Measurements from ENCODE around the gene ZC3H18. TPM values are rescaled to one million over a fixed set of nuclear protein-coding genes. Genes with fewer than 3 reads are reported as not detected.
"Not testable (repeated sequence)": the region's sequence is repeated elsewhere in the genome, so short reads cannot be mapped to it uniquely, and the experiment has no call there.

The ZC3H18 gene
- total RNA-seq, 1 experiment from 2014 or later = 20.4 TPM

DNA sequence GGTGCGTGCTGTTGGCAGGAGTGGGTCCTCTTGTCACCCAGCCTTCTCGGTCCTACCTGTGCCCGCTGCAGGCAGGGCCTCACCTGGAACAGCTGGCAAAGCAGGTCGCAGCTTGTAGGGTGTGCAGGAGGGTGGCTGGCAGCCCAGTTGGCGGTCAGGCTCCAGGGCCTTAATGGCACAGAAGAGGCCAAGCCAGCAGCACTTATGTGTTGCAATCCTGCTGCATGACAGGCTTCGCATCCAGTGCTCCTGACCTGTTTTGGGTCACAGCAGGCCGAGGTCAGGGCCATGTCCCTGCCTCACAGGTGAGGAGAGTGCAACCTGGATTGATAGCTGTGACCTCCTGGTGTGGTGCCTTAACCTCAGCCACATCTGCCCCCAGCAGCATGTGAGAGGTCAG is 31.9 kb downstream of the ZC3H18 start:
- DNase-seq (ENCODE audit: low read depth) = no peak

DNA sequence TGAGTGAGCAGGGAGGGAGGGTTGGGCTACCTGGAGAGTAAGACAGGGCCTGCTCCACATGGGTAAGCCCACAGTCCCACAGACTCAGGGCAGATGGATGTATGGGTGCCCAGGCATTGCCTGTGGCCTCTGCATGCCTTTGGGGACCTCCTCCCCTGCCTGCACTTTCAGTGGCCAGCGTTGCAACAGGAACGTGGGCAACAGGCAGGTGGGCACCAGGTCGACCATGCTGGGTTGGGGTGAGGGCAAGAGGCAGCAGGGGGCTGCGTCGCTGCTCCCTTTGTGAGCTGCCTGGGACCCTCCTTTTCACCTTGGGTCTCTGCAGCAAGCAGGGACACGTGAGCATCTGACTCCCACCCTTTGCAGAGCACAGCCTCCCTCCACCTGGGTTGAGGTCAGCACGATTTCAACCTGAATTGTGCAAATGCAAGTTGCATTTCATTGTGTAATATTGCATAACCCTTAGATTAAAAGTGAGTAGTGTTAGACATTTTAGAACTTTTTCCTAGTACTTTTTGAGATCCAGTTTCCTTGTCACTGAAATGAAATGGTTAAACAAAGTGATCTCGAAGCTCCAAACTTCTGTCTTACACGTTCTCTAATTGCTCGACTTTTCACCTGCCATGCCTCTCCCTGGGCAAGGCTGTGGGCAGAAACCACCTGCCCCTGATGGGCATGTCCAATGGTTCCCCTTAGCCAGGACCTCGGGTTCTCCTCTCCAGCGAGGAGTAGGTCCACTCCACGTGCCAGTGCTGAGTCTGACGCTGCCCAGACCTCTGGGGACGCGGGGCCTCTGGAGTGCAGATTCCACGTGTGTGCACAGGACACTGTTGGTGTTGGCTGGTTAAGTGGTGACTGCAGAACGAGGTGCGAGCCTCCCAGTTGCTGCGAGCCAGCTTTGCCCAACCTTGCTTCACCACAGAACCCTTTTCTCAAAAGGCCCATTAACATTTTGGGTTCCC is 35.3 kb downstream of the ZC3H18 start:
- no peak for DNase-seq (ENCODE audit: low read depth)

DNA sequence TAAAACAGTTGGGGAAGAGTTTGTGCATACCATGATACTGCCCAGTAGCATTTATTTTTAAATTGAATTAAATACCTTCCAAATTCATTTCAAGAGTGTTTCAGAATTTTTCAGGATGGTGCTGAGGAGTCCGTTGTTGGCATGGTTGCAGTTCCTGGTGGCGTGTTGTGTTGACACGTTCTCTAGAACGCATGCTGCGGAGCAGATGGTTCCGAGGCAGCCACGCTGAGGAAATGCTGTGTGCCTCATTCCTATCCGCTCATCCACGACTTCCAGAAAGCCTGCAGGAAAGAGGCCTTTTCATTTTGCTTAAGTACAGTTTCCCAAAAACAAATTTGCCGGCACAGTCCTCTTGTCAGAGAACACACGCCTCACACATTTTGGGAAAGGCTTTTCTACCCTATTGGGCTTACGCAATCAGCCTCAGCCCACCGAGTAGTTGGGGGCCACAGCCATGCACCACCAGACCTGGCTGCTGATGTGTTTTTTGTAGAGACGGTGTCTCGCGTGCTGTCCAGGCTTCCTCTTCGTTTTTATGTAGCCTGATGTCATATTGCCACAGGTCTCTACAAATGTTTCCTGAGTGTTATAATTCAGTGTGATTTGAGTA is 36.0 kb downstream of the ZC3H18 start:
- no peak for DNase-seq (ENCODE audit: low read depth)

DNA sequence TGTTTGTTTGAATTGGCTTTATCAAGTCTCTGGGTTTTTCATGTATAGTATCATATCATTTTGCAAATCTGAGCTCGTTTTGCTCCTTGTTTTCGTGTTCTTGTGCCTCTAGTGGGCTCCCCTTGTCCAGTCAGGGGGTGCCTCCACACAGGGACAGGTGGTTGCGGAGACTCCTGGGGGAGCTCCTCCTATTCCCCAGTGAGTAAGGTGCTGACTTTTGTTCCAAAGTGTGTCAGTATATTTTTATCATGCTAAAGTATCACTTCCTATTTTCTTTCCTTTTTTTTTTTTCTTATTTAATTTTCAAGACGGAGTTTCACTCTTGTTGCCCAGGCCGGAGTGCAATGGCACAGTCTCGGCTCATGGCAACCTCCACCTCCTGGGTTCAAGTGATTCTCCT is 37.9 kb downstream of the ZC3H18 start:
- no peak for DNase-seq (ENCODE audit: low read depth)

DNA sequence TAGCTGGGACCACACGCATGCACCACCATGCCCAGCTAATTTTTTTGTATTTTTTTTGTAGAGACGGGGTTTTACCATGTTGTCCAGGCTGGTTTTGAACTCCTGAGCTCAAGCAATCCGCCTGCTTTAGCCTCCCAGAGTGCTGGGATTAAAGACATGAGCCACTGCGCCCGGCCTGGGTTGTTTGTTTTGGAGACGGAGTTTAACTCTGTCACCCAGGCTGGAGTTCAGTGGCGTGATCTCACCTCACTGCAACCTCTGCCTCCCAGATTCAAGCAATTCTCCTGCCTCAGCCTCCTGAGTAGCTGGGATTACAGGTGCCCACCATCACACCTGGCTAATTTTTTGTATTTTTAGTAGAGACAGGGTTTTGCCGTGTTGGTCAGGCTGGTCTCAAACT is 39.2 kb downstream of the ZC3H18 start:
- DNase-seq (ENCODE audit: low read depth) = not testable (repeated sequence)

DNA sequence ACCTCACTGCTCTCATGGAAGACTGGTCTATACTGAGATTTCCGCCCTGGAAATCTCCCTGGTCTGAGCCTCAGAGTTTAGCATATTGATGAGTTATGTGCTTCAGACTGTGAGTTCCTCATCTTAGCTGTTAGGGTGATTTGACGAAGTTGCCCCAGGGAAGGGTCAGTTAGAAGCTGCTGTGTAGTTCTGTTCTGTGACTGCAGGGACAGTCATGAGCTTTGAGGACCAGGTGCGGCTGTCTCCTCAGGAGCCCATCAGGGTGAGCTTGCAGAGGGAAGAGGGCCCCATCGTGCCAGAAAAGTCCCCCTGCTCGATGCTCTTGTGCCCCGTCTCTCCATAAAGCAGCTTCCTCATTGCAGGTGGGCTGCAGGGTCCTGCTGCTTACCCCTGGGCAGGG is 39.9 kb downstream of the ZC3H18 start:
- no peak for DNase-seq (ENCODE audit: low read depth)

DNA sequence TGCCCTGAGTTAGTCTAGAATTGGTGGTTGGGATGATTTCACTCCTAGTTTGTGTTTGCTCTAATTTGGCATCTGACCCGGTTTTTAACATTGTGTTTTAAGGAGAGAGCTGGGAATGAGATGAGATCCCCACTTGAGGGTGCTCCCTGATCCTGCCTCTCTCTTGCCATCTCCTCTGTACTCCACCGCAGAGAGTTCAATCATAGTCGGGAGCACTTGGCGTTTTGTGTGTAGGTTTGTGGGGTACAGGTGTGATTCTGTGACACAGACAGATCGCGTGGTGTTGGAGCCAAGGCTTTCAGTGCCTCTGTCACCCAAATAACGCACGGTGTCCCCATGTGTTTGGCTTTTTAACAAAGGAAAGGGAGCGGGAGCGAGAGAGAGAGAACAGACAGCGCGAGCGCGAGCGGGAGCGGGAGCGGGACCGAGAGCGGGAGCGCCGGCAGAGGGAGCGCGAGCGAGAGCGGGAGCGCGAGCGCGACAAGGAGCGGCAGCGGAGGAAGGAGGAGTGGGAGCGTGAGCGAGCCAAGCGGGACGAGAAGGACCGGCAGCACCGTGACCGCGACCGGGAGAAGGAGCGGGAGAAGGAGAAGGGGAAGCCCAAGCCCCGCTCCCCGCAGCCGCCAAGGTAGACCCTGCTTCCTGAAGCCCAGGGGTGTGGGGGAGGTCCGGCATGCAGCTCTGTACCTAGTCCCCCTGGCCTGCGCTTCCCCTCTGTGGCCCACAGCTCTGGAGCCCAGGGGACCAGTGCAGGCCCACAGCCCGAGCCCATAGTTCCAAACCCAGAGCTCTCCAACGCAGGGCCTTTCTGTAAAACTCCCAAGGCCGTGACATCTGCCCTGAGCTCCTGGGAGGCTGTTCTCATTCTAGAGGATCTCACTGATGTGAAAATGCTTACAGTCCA is 41.0 kb downstream of the ZC3H18 start:
- DNase-seq (ENCODE audit: low read depth) = no peak

DNA sequence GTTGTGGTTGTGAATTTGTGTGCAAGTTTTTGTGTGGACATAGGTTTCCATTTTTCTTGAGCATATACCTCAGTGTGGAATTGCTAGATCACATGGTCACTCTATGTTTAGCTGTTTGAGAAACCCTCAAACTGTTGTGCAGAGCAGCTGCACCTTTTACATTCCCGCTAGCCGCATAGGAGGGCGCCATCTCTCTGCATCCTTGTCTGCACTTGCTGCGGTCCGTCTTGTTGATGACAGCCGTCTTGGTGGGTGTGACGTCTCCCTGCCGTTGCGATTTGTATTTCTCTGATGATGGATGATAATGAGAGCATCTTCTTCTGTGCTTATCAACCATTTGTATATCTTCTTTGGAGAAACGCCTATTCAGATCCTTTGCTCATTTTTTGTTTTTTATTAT is 43.1 kb downstream of the ZC3H18 start:
- no peak for DNase-seq (ENCODE audit: low read depth)

DNA sequence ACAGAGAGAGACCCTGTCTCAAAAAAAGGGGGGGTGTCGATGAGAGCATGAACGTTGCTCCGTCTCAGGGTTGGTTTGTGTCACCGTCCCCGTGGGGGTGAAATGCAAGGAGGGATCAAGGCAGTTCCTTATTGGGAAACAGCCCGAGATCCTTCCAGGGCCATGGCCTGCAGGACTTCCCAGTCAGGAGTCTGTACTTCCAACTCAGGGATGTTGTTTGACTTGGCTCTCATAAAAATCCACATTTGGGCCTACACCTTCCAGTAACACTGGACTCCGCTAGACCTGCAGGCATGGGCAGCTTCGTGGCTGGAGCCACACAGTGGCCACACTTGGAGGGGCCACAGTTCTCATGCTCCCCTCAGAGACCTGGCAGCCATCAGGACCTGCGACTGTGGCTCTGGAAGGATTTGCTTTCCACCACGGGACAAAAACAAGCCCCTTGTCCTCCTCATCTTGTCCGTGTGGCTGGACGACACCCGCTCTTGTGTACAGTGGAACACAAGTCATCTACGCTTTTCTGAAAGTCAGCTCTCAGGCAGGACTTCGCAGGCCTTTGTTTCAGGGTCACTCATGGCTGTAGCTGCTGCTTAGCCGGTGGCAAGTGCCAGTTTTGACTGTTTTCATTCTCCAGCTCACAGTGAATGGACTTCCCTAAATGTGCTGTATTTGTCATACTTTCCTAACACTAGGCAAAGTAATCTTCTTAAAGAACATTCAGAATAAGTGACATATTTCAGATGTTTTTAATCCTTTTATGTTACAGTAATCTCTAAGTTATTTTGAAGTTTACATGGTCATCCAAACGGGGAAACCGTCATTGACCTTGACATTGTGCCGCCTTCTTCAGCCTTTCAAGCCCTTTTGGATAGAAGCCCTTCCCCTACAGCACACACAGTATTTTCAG is 44.0 kb downstream of the ZC3H18 start:
- no peak for DNase-seq (ENCODE audit: low read depth)

DNA sequence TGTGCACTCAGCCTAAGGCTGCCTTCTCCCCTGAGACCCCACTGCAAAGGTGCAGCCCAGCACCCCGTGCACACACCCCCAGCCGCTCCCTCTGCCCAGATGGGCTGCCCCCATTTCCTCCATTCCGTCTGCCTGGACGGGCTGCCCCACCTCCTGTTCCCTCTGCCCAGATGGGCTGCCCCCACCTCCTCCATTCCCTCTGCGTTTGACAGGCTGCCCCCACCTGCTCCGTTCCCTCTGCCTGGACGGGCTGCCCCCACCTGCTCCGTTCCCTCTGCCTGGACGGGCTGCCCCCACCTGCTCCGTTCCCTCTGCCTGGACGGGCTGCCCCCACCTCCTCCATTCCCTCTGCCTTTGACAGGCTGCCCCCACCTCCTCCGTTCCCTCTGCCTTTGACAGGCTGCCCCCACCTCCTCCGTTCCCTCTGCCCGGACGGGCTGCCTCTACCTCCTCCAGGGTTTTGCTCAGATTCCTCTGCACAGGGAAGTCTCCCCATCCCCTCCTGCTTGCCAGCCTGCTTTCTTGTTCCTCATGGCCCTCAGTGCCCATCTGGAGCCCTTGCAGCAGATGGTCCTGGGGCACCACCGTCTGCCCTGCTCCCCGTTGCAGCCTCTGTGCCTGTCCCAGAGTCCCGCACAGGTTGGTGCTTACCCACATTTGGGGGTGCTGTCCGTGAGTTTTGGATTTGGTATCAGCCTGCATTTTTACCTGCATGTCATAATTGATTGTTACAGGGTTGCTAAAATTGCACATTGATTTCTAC is 44.8 kb downstream of the ZC3H18 start:
- DNase-seq (ENCODE audit: low read depth) = no peak

DNA sequence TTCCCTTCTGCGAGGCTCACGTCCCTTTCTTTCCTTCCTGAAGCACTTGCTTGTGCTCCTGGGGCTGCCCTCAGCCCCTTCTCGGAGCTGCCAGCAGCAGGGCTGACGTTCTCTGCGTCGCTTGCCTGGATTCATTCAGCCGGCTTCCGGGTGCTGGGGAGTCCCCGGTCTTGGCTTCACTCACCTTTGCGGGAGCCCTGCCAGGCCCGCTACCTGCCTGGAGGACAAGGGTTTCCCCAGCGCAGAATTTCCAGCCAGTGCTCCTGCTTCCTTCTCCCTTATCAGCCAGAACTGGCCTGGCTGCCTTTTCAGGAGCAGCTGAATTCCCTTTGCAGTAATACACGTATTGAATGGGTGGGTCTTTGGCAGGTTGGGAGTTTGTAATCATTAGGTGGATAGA is 46.1 kb downstream of the ZC3H18 start:
- no peak for DNase-seq (ENCODE audit: low read depth)

DNA sequence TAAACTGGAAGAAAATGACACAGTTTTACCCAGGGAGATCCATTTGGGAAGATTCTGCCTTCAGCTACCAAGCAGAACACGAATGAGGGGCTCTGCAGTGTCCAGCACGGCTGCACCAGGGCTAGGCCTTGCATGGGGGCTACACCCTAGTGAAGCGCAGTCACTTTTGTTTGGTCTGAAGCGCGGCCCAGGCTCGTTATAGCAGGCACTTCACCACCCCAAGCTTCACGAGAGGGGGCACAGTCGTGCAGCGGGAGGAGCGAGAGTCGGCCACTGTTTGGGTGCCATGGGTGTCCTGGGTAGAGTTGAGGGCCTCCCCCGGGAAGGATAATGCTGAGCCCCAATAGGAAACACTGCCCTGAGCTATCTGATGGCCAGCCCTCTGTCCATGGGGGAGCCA is 46.5 kb downstream of the ZC3H18 start:
- DNase-seq (ENCODE audit: low read depth) = no peak

DNA sequence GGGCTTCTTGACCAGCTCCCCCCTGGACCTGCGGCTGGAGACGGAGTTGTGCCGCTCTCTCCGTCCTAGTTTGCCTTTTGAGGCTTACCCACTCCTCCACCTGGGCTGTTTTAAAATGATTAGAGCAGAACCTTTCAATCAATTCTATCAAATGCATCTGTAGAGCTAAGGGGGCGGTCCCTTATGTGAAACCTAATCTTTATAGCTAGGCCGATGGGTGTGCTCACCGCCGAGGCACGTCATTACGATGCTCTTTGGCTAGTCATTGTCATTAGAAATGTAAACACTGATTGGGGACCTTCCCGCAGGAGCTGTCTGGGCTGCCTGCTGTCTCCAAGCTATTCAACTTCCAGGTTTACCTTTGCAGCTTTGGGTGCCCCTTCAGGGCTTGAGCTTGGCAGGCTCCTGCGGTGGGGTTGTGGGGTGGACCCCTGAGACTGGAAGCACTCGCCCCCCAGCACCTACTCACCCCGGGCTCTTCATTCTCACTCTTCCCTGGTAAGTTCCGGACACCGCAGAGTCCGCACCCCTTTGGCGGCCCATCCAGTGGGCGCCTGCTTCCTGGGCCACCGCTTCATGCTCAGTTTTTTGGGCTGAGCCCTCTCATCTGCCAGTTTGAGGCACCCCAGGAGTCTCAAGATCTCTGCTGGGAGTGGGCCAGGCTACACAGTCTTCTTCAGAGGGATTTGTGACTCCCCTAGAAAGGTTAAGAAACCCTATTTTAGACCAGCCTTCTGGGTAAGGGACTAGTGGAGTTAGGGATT is 47.2 kb downstream of the ZC3H18 start:
- DNase-seq (ENCODE audit: low read depth) = no peak

DNA sequence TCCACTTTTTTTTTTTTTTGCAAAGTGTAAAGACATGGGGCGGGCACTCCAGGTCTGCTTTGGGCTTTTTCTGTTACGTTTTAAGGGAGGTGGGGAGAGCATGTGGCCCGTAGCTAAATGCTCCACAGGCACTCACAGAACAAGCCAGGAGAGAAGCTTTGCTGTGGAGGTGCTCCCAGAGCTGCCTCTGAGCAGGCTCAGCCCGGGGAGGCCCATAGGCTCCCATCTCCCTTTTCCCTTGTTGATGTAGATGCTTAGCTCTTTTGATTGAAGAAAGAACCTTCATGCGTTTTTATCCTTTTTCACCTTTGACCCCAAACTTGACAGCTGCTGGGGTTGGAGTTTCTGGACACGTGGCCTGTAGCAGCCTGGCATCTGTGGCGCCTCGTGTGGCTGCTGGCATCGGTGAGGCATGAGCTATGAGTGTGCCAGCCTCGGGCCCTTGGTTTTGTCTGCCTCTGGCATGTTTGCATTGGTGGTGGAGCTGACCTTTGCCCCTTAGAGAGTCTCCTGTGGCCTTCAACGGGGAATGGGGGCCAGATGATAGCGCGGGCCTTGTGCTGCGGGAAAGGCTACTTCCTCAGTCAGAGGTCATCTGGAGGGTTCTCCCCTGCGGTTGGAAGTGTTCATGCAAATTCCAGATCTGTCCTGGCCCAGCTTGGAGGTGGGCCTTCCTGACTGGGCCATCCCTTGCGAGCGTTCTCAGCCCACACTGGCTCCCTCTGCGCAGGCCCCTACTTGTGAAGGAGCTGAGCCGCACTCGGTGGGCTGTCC is 48.2 kb downstream of the ZC3H18 start:
- peak; percentile 23 for DNase-seq (ENCODE audit: low read depth)

DNA sequence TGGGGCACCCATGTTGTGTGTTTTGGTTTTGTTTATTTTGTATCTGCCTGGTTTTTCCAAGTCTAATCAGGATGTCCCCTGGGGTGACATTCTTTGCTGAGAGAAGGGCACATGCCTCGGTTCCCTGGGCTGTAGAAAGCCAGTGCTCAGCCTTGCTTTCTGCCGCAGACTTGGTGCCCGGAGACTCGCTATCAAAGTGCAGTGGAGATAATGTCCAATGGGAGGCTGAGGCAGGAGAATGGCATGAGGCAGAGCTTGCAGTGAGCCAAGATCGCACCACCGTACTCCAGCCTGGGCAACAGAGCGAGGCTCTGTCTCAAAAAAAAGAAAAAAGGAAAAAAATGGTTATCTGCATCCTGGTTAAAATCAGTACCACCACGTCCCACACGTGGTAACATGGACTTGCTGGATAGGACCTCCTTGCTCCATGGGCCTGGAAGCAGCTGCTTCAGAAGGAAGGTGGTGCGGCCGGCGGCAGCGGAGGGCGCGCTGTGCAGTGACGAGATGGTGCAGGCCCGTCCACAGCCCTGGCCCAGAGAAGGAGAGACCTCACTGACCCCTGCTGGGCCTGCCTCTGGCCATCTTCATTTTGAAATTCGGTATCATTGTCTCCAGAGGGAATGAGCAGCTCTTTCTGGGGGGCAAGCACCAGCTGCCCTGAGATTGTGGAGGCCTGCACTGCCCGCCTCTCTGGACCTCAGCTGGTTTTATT is 48.9 kb downstream of the ZC3H18 start:
- DNase-seq (ENCODE audit: low read depth) = no peak

DNA sequence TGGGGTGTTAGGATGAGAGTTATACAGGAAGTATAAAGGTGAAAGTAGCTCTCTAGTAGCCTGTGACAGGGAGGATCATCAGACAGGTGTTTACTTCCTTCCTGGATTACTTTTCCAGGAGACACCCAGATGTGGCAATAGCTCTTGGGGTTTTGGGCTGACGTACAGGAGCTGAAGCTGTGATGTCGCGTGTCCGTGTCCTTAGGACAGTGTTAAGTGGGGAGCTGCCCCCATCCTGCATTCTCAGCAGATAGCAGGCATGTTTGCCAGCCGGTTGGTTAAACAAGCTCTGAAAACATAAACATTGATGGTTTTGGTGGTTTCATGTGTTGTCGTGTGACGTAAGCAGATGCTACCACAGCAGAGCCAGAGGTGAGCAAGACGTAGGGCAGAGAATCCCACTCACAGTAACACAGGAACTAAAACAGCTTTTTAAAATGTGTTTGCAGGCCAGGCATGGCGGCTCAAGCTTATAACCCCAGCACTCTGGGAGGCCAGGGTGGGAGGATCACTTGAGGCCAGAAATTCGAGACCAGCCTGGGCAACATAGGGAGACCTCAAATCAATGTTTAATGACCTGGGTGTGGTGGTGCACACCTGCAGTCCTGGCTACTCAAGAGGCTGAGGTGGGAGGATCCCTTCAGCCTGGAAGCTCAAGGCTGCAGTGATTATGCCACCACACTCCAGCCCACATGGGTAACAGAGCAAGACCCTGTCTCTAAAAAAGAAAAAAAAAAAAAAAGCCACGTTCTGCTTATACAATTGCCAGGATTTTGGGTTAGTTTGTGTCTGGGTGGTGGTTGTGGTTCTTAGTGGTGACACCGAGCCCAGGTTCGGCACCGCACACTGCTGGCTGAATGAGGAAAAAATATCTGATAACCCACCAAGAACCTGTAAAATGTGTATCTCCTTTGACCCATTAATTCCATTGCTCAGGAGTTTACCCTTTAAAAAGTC is 49.9 kb downstream of the ZC3H18 start:
- DNase-seq (ENCODE audit: low read depth) = peak; percentile 74

DNA sequence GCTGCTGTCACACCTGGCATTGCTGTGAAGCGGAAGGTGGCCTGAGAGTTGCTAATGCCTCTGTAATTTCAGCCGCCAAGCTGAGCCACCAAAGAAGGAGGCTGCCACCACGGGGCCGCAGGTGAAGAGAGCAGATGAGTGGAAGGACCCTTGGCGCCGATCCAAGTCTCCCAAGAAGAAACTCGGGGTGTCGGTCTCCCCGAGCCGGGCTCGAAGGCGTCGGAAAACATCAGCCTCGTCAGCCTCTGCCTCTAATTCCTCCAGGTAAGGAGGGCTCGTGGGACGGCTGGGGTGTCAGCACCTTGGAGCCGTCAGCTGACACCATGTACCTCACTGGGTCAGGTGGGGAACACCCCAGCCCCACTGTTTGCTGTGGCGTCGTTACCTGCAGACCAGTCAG is 51.9 kb downstream of the ZC3H18 start:
- no peak for DNase-seq (ENCODE audit: low read depth)

Measured in M059J (cell line).